GM23248 (cell line): ENCODE results near the gene ADGRG7. TPM values are rescaled to one million over a fixed set of nuclear protein-coding genes. Genes with fewer than 3 reads are reported as not detected.

Experiments
- DNase-seq: peaks from one replicate; pipeline ENCODE4 v3.0.0-alpha.2; 2015
- H2AFZ ChIP-seq: fragments of 200-600 bp; sonication (generic); 2 replicates; pipeline ENCODE4 v1.6.1; 2016; ENCODE audit warnings: antibody characterized with exemption
- H3F3A ChIP-seq: fragments of 200-600 bp; sonication (generic); 2 replicates; pipeline ENCODE4 v1.6.1; 2016; ENCODE audit warnings: mild to moderate bottlenecking, antibody characterized with exemption, mixed run types; ENCODE audit not compliant: insufficient read depth
- H3K27ac ChIP-seq: fragments of 200-600 bp; sonication (generic); 2 replicates; pipeline ENCODE4 v1.5.1; 2016; ENCODE audit warnings: mild to moderate bottlenecking
- H3K27me3 ChIP-seq: fragments of 200-600 bp; sonication (generic); replicated peaks from 2 replicates; pipeline ENCODE4 v1.6.1; 2016; ENCODE audit warnings: mild to moderate bottlenecking; ENCODE audit not compliant: insufficient read depth
- H3K36me3 ChIP-seq: fragments of 200-600 bp; sonication (generic); 2 replicates; pipeline ENCODE4 v1.6.1; 2016; ENCODE audit warnings: low read depth, mild to moderate bottlenecking
- H3K4me1 ChIP-seq: fragments of 200-600 bp; sonication (generic); 2 replicates; pipeline ENCODE4 v1.6.1; 2016; ENCODE audit warnings: mild to moderate bottlenecking; ENCODE audit not compliant: insufficient read depth
- H3K4me2 ChIP-seq: fragments of 200-600 bp; sonication (generic); one replicate; pipeline ENCODE4 v1.6.1; 2016; ENCODE audit warnings: mild to moderate bottlenecking; ENCODE audit not compliant: unreplicated experiment
- H3K4me3 ChIP-seq: fragments of 200-600 bp; sonication (generic); 2 replicates; pipeline ENCODE4 v1.5.1; 2016; ENCODE audit warnings: mild to moderate bottlenecking
- H3K79me2 ChIP-seq: fragments of 200-600 bp; sonication (generic); 2 replicates; pipeline ENCODE4 v1.6.1; 2016; ENCODE audit warnings: mild to moderate bottlenecking; ENCODE audit not compliant: insufficient read depth
- H3K9ac ChIP-seq: fragments of 200-600 bp; sonication (generic); 2 replicates; pipeline ENCODE4 v1.6.1; 2016; ENCODE audit warnings: mild to moderate bottlenecking
- H3K9me2 ChIP-seq: fragments of 200-600 bp; sonication (generic); 2 replicates; pipeline ENCODE4 v1.6.1; 2016; ENCODE audit warnings: mixed run types, mild to moderate bottlenecking, moderate library complexity; ENCODE audit not compliant: insufficient read depth
- H3K9me3 ChIP-seq: fragments of 200-600 bp; sonication (generic); one replicate; pipeline ENCODE4 v1.6.1; 2017; ENCODE audit warnings: low read depth
- H4K20me1 ChIP-seq: fragments of 200-600 bp; sonication (generic); 2 replicates; pipeline ENCODE4 v1.6.0; 2016; ENCODE audit not compliant: insufficient read depth
- EZH2 ChIP-seq: fragments of 200-600 bp; sonication (generic); IDR thresholded peaks from 2 replicates; pipeline ENCODE4 v1.6.1; 2018; ENCODE audit warnings: antibody characterized with exemption, mild to moderate bottlenecking; ENCODE audit not compliant: insufficient read depth, poor library complexity, severe bottlenecking
- EZH2phosphoT487 ChIP-seq: fragments of 200-600 bp; sonication (generic); IDR thresholded peaks from 2 replicates; pipeline ENCODE4 v1.6.1; 2018; ENCODE audit warnings: antibody characterized with exemption, moderate library complexity, mild to moderate bottlenecking, low read depth; ENCODE audit not compliant: insufficient read depth
- WGBS, 2 experiments: methylation state at CpG; one replicate each; pipeline ENCODE4 v1.1.6; 2015 to 2017; ENCODE audit warnings: low lambda C conversion rate in 2 of 2, low coverage in 1 of 2; ENCODE audit errors: missing lambda C conversion rate in 2 of 2; 5-methylcytosine and 5-hydroxymethylcytosine counted together
- in situ Hi-C: fragments of 300-500 bp; cut with MboI; formaldehyde crosslinking; loops from 2 replicates; pipeline ENCODE4 v1.15.0; 2020
- polyA plus RNA-seq: library from polyadenylated mRNA; unstranded; fragments of >200 nt; fragmentation: Nextera tagmentation; extraction: Ambion mirVana; gene quantifications from 2 replicates; pipeline ENCODE4 v1.2.1, GENCODE V29; 2016
- total RNA-seq: library from RNA; depleted of rRNA; stranded (reverse); fragments of >200 nt; shearing (Covaris generic); gene quantifications from 2 replicates; pipeline ENCODE4 v1.2.3, GENCODE V29; 2014; rRNA removed

Gene ADGRG7
- total RNA-seq (not detected in 2 replicates), polyA plus RNA-seq (not detected in 2 replicates)

- Histone ChIP-seq H3K4me1 (no peaks in the 10 kb centered on the region), H2AFZ (no peak within 1 kb of the TSS), H3K4me2 (no peak within 1 kb of the TSS), H4K20me1 (no peaks in the 10 kb centered on the region), H3K79me2 (no peaks in the 10 kb centered on the region), H3K9ac (no peak within 1 kb of the TSS), H3K9me2 (no peaks in the 10 kb centered on the region), H3K27ac (no peak within 1 kb of the TSS), H3K4me3 (no peak within 1 kb of the TSS), H3F3A (no peaks in the 10 kb centered on the region), H3K9me3 (no peaks in the 10 kb centered on the region), H3K36me3 (no peaks in the 10 kb centered on the region), H3K27me3 (peaks cover 43% of the 10 kb centered on the region)
- DNase-seq, result no peak
- 56 to 76% methylated on average over 2 of the region's 2 CpGs for WGBS, 2 experiments
- in situ Hi-C loops, result no loop called here
- TF ChIP-seq EZH2 (no peak), EZH2phosphoT487 (no peak)
Measured at GRCh38 chr3:100609305-100609704, at the start of gene ADGRG7. Gene ADGRG7 (plus strand): TSS chr3:100609601. CDS start chr3:100609857, 256 bp downstream.

- TF ChIP-seq EZH2phosphoT487, result no peak
- no peak for TF ChIP-seq EZH2
- Histone ChIP-seq H3K4me1 (peaks cover 34% of the 10 kb centered on the region), H3K9me3 (no peaks in the 10 kb centered on the region), H3K79me2 (no peaks in the 10 kb centered on the region), H2AFZ (no peak overlapping the region), H3F3A (peaks cover 47% of the 10 kb centered on the region), H3K9ac (no peak overlapping the region), H3K27me3 (no peaks in the 10 kb centered on the region), H3K27ac (no peak overlapping the region), H3K36me3 (no peaks in the 10 kb centered on the region), H3K4me3 (no peak overlapping the region), H3K4me2 (no peak overlapping the region), H4K20me1 (no peaks in the 10 kb centered on the region), H3K9me2 (no peaks in the 10 kb centered on the region)
- in situ Hi-C loops, result no loop called here
- no peak for DNase-seq
- WGBS, 2 experiments, result 98 to 99% methylated on average over 4 of the region's 4 CpGs
Measured at GRCh38 chr3:100560426-100560825, 49.0 kb upstream of the ADGRG7 start.

- Histone ChIP-seq H4K20me1 (no peaks in the 10 kb centered on the region), H3K4me2 (peak overlapping the region; percentile 69), H3K4me3 (peak overlapping the region; percentile 42), H3K9me2 (no peaks in the 10 kb centered on the region), H3K27me3 (no peaks in the 10 kb centered on the region), H3K79me2 (no peaks in the 10 kb centered on the region), H3K36me3 (no peaks in the 10 kb centered on the region), H2AFZ (peak overlapping the region; percentile 44), H3K4me1 (peaks cover 31% of the 10 kb centered on the region), H3K9me3 (no peaks in the 10 kb centered on the region), H3K27ac (peak overlapping the region; percentile 86), H3K9ac (peak overlapping the region; percentile 63), H3F3A (peaks cover 41% of the 10 kb centered on the region)
- in situ Hi-C loops, result no loop called here
- peak; percentile 92 for DNase-seq
- WGBS, 2 experiments, result 24 to 27% methylated on average over 7 of the region's 7 CpGs
- peak; percentile 58; the same call in 1 of the 2 replicates for TF ChIP-seq EZH2phosphoT487
- TF ChIP-seq EZH2, result no peak
Measured at GRCh38 chr3:100561459-100562158, 47.8 kb upstream of the ADGRG7 start.

- Histone ChIP-seq H3K27ac (peak overlapping the region; percentile 86), H3K27me3 (no peaks in the 10 kb centered on the region), H3K9ac (peak overlapping the region; percentile 63)
Measured at GRCh38 chr3:100562224-100562857, 47.1 kb upstream of the ADGRG7 start.

More at GRCh38 chr3:100562224-100562857, 47.1 kb upstream of the ADGRG7 start:
- no peak for DNase-seq
- Histone ChIP-seq H3F3A (peaks cover 34% of the 10 kb centered on the region), H3K36me3 (no peaks in the 10 kb centered on the region), H3K4me3 (no peak overlapping the region), H3K79me2 (no peaks in the 10 kb centered on the region), H3K4me2 (peak overlapping the region; percentile 69), H3K9me2 (no peaks in the 10 kb centered on the region), H4K20me1 (no peaks in the 10 kb centered on the region), H3K9me3 (no peaks in the 10 kb centered on the region), H2AFZ (no peak overlapping the region; the same call in 1 of the 2 replicates), H3K4me1 (peaks cover 24% of the 10 kb centered on the region)
- no peak for TF ChIP-seq EZH2phosphoT487
- TF ChIP-seq EZH2, result no peak
- in situ Hi-C loops, result no loop called here
- WGBS, 2 experiments, result 46 to 55% methylated on average over 4 of the region's 4 CpGs
